MCF 10A (cell line): Measurements from ENCODE around the gene GTF3C5. TPM values are rescaled to one million over a fixed set of nuclear protein-coding genes. Genes with fewer than 3 reads are reported as not detected.
"Not testable (repeated sequence)": the region's sequence is repeated elsewhere in the genome, so short reads cannot be mapped to it uniquely, and the experiment has no call there.

ENCODE experiments used
- BruUV-seq: library from RNA; stranded (reverse); fragments of 400-500 nt; replicated peaks from 2 replicates; lab custom pipeline; 2021; lab: Mats Ljungman, UMichigan
- CTCF ChIA-PET: fragments of 300-600 bp; sonication (Branson Sonifier 250); formaldehyde crosslinking; extraction: SDS; loops from one replicate; lab custom pipeline; 2021; ENCODE audit warnings: antibody characterized with exemption, inconsistent platforms; lab: Yijun Ruan, JAX
- POLR2A ChIA-PET: fragments of 300-600, 350-650 bp; sonication (Branson Sonifier 250); formaldehyde crosslinking; extraction: SDS; loops from one replicate; lab custom pipeline; 2020; ENCODE audit warnings: antibody characterized with exemption, inconsistent platforms; lab: Yijun Ruan, JAX
- DNase-seq: peaks from one replicate; pipeline ENCODE4 v3.0.0-alpha.2; 2018; ENCODE audit not compliant: unreplicated experiment
- H3K27ac Mint-ChIP-seq: one replicate; pipeline ENCODE4 v1.8.0; 2022; ENCODE audit warnings: mild to moderate bottlenecking, low read depth, mixed read lengths; ENCODE audit not compliant: unreplicated experiment
- H3K27me3 Mint-ChIP-seq: one replicate; pipeline ENCODE4 v1.8.0; 2022; ENCODE audit warnings: mixed read lengths; ENCODE audit not compliant: insufficient read depth, unreplicated experiment
- H3K36me3 Mint-ChIP-seq: one replicate; pipeline ENCODE4 v1.8.0; 2022; ENCODE audit warnings: mild to moderate bottlenecking, moderate library complexity, mixed read lengths; ENCODE audit not compliant: insufficient read depth, unreplicated experiment
- H3K4me1 Mint-ChIP-seq: one replicate; pipeline ENCODE4 v1.8.0; 2022; ENCODE audit warnings: mixed read lengths; ENCODE audit not compliant: insufficient read depth, unreplicated experiment
- H3K4me3 Mint-ChIP-seq: one replicate; pipeline ENCODE4 v1.8.0; 2022; ENCODE audit warnings: mild to moderate bottlenecking, moderate library complexity, mixed read lengths; ENCODE audit not compliant: unreplicated experiment
- H3K9me3 Mint-ChIP-seq: one replicate; pipeline ENCODE4 v1.8.0; 2022; ENCODE audit warnings: mixed read lengths; ENCODE audit not compliant: unreplicated experiment
- intact Hi-C: fragments of 100-400 bp; cut with micrococcal nuclease; formaldehyde crosslinking; loops from 2 replicates; pipeline ENCODE4 v1.14.1; 2022
- total RNA-seq: library from RNA; stranded (reverse); gene quantifications from 2 replicates; pipeline ENCODE4 v1.2.3, GENCODE V29; 2022
- TF ChIP-seq, protein P1 (sequence below): fragments of 200-600 bp; IDR thresholded peaks from one replicate; pipeline ENCODE4 v1.8.0; 2022; ENCODE audit warnings: antibody characterized with exemption, mild to moderate bottlenecking; ENCODE audit not compliant: unreplicated experiment

Gene GTF3C5
- total RNA-seq, 1 experiment from 2014 or later: 55.4 TPM

DNA sequence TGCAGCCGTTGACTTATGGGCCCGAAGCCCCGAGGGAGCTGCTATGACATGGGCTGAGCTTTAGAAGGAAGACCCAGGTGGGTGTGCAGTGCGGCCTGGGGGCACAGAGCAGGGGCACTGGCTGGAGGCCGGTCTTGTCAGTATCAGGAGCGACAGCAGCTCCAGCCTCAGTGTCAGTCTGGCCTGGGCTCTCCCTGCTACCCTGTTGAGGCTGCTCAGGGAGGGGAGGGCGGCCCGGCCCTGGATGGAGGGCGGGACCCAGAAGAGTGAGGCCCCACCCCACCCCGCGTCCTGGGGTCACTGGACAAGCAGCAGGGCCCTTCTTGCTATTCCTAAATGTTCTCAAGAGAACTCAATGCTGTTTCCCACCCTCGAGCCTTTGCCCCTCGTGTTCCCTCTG is 34.3 kb upstream of the GTF3C5 start:
- TF ChIP-seq, protein P1, sequence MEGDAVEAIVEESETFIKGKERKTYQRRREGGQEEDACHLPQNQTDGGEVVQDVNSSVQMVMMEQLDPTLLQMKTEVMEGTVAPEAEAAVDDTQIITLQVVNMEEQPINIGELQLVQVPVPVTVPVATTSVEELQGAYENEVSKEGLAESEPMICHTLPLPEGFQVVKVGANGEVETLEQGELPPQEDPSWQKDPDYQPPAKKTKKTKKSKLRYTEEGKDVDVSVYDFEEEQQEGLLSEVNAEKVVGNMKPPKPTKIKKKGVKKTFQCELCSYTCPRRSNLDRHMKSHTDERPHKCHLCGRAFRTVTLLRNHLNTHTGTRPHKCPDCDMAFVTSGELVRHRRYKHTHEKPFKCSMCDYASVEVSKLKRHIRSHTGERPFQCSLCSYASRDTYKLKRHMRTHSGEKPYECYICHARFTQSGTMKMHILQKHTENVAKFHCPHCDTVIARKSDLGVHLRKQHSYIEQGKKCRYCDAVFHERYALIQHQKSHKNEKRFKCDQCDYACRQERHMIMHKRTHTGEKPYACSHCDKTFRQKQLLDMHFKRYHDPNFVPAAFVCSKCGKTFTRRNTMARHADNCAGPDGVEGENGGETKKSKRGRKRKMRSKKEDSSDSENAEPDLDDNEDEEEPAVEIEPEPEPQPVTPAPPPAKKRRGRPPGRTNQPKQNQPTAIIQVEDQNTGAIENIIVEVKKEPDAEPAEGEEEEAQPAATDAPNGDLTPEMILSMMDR: no peak
- H3K27me3 Mint-ChIP-seq: peaks cover 16% of the 10 kb centered on the region
- no peak overlapping the region for H3K4me3 Mint-ChIP-seq
- no TSS peak for BruUV-seq
- no peak overlapping the region for H3K27ac Mint-ChIP-seq
- intact Hi-C loops: no loop called here
- no peak for DNase-seq
- no peaks in the 10 kb centered on the region for H3K36me3 Mint-ChIP-seq
- H3K9me3 Mint-ChIP-seq: no peaks in the 10 kb centered on the region
- peaks cover 6% of the 10 kb centered on the region for H3K4me1 Mint-ChIP-seq
- CTCF ChIA-PET: no interaction called here
- POLR2A ChIA-PET: no interaction called here

GRCh38 chr9:132997591-132997990 is 33.2 kb upstream of the GTF3C5 start:
- Mint-ChIP-seq H3K36me3 (no peaks in the 10 kb centered on the region), H3K4me3 (no peak overlapping the region), H3K4me1 (peaks cover 14% of the 10 kb centered on the region), H3K27ac (no peak overlapping the region), H3K9me3 (no peaks in the 10 kb centered on the region), H3K27me3 (peaks cover 16% of the 10 kb centered on the region)
- intact Hi-C loops: no loop called here
- POLR2A ChIA-PET: interaction anchor here (0.6 kb wide), 1 partner anchor 54 kb away, joined by 3 read pairs; no protein-coding TSS in a partner anchor
- BruUV-seq: no TSS peak
- no peak for DNase-seq
- TF ChIP-seq, protein P1: no peak
- CTCF ChIA-PET: interaction anchor here (0.7 kb wide), 1 partner anchor 24 kb away, joined by 7 read pairs; no protein-coding TSS in a partner anchor

DNA sequence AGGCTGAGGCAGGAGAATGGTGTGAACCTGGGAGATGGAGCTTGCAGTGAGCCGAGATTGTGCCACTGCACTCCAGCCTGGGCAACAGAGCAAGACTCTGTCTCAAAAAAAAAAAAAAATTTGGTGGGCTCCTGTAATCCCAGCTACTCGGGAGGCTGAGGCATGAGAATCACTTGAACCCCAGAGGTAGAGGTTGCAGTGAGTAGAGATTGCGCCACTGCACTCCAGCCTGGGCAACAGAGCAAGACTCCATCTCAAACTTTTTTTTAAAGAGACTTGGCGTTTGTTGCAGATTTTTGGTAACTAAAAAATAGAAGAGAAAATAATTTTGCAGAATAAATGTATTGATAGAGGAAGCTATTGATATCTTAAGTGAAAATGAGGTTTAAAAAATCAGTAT is 32.6 kb upstream of the GTF3C5 start:
- H3K4me1 Mint-ChIP-seq: peaks cover 15% of the 10 kb centered on the region
- peaks cover 16% of the 10 kb centered on the region for H3K27me3 Mint-ChIP-seq
- intact Hi-C loops, DNase-seq, BruUV-seq, H3K4me3 Mint-ChIP-seq, H3K27ac Mint-ChIP-seq, H3K9me3 Mint-ChIP-seq, H3K36me3 Mint-ChIP-seq: not testable (repeated sequence)
- ChIA-PET CTCF (interaction anchor here (0.8 kb wide), 1 partner anchor 59 kb away, joined by 5 read pairs; no protein-coding TSS in a partner anchor), POLR2A (interaction anchor here (0.6 kb wide), 1 partner anchor 53 kb away, joined by 3 read pairs; no protein-coding TSS in a partner anchor)

GRCh38 chr9:132998831-132999635 is 31.8 kb upstream of the GTF3C5 start:
- no peaks in the 10 kb centered on the region for H3K9me3 Mint-ChIP-seq
- TF ChIP-seq, protein P1: no peak
- BruUV-seq: no TSS peak
- H3K27ac Mint-ChIP-seq: no peak overlapping the region
- POLR2A ChIA-PET: no interaction called here
- CTCF ChIA-PET: interaction anchor here (0.6 to 1.1 kb wide), 4 partner anchors 23 to 491 kb away, joined by 3 to 5 read pairs (median 4); no protein-coding TSS in a partner anchor
- no peaks in the 10 kb centered on the region for H3K36me3 Mint-ChIP-seq
- H3K4me3 Mint-ChIP-seq: no peak overlapping the region
- H3K27me3 Mint-ChIP-seq: peaks cover 16% of the 10 kb centered on the region
- intact Hi-C loops: no loop called here
- no peak for DNase-seq
- H3K4me1 Mint-ChIP-seq: peaks cover 15% of the 10 kb centered on the region
